Right renal pelvis (tissue), 4 donors: Measurements from ENCODE around the gene RNF214. TPM values are rescaled to one million over a fixed set of nuclear protein-coding genes. Genes with fewer than 3 reads are reported as not detected.
A peak's percentile ranks its signal among the peaks of the same experiment; 100 is the strongest.
"Not testable (repeated sequence)": the region's sequence is repeated elsewhere in the genome, so short reads cannot be mapped to it uniquely, and the experiment has no call there.

Experiments used
- DNase-seq, 4 donors: peaks; one replicate each; pipeline ENCODE4 v3.0.0-alpha.2; 2013; ENCODE audit warnings: low read depth in 4 of 4, low spot score in 3 of 4, missing footprints in 1 of 4
- polyA plus RNA-seq, 4 donors: library from polyadenylated mRNA; unstranded; fragments of 120-200 nt; gene quantifications; one replicate each; pipeline ENCODE4 v1.2.1, GENCODE V29; 2013; ENCODE audit not compliant: insufficient read length in 4 of 4

The RNF214 gene
- polyA plus RNA-seq, 4 donors: 25.9 to 34.7 (median 30.1) TPM

DNA sequence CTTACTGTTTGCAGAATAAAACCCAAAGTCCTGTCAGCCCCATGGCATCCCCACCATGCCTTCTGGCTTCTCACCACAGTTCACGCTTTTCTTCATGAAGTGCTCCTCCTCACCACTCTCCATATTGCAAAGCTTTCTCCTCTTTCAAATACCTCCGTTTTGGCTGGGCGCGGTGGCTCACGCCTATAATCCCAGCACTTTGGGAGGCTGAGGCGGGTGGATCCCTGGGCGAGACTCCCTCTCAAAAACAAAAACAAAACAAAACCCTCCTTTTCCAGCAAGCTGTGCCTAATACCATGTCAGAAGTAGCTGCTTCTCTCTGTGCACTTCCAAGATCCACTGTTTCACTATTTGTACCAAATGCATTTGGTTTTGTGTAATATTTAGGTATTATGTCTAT is 76.8 kb downstream of the RNF214 start:
- DNase-seq: no peak

DNA sequence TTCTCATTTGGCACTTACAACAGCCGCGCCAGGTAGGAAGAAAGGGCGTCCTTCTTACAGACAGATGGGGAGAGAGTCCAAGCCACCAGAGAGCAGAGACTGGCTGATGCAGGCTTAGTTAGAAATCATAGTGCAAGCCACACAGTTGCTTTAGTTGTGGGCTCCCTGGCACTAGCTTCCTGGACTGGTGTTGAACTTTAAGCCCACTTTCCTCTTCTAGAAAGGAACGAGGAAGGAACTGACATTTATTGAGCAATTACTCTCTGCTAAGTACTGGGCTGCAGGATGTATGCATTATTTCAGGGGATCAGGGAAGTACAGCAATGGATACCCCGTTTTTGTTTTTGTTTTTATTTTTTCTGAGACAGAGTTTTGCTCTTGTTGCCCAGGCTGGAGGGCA is 80.6 kb downstream of the RNF214 start:
- DNase-seq: no peak

DNA sequence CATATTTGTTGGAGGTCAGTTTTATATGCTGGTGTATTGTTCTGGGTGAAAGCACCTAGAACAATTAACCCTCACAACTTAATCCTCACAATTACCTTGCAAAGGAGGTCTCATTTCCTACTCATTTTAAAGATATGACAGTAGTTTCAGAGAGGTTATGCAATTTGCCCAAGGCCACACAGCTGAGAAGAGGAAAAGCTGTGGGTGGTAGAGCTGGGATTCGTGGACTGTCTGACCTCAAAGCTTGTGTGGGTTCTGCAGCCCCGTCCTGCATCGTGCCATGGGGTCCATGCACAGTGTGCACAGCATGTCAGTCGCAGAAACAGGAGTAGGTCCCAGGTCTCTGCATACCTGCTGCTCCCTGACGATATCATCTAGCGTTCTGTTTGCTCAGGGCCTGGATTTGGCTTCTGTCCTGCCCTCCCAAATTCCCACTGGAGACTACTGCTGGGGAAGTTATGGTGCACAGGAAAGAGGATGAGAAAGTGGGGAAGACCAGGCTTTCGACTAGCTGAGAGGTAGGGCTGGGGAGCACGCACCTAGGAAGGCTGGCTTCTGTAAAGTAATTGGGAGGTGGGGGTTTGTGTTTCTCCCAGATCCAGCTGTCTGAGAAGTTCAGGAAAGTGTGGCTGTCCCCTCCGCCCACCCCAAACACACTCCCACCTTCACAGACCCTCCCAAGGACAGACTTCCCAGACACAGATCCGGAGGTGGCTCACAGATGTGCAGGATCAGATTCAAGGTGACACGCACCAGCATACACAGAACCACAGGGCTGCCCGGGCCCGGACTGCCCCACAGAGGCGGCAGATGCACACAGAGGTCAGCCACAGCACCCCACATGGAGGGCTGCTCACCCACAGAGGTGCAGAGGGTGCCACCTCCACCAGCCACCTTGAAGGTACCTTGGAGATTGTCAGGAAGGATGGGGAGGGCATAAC is 81.6 kb downstream of the RNF214 start:
- DNase-seq: no peak

DNA sequence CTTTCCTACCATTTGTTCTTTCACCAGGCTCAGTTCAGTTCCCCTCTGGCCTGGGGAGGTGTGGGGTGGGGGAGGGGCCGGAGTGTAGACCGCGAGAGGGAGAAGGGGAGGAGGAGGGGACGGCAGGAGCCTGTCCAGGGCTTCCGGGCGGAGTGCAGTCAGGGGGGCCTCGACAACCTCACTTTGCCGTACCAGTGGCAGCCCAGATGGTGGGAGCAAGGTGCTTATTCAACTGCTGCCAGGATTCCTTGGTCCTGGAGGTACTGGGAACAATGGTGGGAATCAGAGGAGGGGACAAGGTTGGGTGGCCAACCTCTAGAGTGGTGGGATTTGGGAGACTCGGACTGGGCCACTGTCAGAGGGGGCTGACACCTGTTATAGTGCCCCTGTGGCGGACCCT is 82.4 kb downstream of the RNF214 start:
- no peak for DNase-seq

DNA sequence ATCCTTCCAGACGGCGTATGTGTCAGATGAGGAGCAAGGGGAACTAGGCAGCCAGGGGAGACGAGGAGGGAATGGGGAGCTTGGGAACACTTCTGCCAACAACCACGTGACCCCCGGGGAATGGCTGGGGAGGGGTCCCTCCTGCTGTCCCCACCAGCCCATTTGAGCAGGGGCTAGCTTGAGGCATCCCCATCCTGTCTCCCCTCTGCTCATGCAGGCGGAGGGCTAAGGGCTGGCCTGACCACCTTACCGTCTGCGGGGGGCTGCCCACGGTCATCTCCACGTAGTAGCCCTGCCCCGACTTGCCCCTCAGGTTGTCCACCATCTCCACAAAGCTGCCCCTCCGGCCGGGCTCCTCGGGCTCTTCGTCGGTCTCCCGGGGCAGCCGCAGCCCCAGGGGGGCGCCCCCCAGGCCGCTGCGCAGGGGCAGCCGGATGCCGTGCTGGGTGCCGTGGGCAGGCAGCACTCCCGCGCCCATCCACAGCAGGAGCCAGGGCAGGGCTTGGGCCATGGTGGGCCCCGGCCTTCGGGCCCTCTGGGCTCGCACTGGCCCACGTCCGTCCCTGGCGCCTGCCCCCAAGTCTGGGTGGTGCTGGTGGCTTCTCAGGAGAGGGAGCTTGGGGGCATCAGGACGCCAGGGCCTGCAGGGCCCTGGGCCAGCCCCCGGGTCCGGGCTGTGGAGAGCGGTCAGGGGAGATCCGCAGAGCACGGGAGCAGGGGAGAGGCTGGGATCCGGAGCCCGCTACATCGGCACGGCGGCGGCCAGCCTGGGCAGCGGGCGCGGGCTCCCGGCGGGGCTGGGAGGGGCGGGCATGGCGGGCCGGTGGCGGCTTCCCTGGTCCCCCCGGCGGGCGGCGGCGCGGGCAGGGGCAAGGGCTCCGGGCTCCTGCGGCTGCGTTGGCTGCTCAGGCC is 83.1 kb downstream of the RNF214 start:
- DNase-seq: no peak

DNA sequence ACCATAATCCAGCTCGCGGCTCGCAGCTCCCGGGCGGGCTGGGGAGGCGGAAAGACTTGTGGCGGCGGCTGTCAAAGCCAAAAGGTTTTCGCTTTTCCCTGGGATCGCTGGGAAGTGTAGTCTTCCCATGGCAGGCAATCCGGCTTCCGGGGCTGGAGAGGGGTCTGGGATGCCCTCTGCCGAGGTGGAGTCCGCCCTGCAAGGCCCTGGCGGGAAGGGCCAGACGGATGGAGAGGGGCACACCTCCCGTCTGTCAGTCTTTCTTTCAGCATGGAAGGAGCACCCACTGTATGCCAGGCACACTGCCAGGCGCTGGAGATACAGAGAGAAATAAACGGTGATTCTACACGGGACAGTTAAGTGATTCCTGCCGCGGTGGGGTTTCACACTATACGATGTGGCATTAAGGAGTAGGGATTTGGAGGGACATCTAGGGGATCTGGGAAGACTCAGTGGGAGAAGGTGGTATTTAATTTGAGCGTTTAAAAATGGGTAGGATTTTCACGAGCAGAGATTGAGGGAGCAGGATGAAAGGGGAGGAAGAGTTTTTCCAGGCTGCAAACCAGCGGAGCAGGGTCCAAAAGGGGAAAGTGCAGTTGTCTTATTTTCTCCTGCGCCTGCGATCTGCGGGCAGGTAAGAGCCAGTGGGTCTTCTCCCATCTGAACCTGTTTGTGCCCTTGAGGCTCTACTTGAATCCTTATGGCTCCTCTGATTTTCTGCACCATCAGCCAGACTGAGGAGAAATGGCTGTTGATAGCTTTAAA is 83.9 kb downstream of the RNF214 start, which contains the start of gene BACE1:
BACE1 (minus strand) TSS at position 60 of the 765 bp plus-strand sequence. CDS start 461 bp downstream, outside the sequence.
- peak; percentile 65 to 78 (median 76) for DNase-seq

DNA sequence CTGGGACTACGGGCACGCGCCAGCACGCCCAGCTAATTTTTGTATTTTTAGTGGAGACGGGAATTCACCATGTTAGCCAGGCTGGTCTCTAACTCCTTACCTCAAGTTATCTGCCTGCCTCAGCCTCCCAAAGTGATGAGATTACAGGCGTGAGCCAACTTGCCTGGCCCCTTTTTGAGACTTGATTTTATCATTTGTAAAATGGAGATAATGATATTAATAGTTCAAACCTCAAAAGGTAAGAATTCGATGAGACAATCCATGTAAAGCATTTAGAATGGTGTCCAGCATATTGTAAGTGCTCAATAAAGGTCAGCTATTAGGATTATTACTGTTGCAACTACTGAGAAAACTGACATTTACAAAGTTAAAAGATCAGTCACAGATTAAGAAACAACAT is 86.3 kb downstream of the RNF214 start:
- no peak for DNase-seq

DNA sequence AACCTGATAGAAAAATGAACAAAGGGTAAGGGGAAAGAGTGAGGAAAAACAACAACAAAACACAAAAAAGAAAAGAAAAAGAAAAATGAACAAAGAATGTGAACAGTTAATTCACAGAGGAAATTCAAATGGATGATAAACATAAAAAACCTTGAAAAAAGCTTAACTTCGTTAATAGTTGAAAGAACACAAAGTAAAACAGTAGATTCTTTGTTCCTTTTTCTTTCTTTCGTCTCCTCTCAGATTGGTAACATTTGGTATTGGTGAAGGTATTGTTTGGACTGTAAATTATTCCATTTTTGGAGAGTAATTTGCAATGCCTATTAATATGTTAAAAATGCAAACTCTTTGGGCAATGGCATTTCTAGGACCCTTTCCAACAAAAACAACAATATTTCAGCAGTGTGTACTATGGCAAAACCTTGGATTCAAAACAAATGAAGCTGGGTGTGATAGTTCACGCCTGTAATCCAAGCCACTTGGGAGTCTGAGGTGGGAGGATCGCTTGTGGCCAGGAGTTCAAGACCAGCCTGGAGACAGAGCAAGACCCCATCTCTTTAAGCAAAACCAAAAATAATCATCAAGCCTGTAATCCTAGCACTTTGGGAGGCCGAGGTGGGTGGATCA is 86.9 kb downstream of the RNF214 start:
- no peak for DNase-seq

DNA sequence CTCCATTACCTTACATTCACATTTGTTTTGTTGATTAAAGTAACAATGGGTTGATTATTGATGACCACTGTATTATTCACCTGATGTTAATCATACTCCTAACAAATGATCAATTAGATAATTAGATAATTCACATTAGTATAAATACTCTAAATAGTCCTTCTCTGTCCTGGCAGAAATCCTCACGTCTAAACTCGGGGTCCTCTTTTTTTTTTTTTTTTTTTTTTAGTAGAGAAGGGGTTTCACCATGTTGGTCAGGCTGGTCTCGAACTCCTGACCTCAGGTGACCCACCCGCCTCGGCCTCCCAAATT is 94.7 kb downstream of the RNF214 start:
- not testable (repeated sequence) for DNase-seq

DNA sequence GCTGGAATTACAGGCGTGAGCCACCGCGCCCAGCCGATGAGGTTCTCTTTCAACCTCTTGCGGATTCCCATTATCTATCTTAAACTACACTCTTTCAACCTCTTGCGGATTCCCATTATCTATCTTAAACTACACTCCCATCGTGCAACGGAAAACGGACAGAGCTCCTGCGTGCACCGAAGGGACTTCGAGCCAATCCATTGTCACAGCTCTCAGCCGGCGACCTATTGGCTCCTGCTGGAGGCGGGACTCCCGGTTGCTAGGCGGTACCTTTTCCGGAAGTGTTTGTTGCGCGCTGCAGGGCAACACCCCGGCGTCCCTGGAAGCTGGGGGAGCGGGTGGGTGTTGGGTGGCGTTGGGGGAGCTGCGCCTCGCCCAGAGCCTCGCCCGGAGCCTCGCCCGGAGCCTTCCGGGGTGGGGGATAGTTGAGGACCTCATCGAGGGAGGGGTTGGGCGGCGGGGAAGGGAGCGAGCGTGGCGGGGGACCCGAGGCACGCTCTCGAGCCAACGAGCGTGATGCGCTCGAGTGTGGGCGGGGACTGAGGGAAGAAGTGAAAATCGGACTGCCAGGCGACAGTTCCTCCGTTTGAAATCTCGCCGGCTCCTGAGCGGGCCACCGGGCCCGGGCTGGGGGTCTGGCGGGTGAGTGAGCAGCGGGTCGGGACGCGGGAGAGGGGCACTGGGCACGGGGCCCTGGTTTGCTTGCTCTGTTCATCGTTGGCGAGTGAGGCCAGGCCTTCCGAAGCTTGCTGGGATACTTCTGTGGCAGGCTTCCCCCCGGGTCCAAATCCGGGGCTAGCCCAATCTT is 95.3 kb downstream of the RNF214 start, which contains the start of gene CEP164:
CEP164 (plus strand) TSS at position 288 of the 808 bp plus-strand sequence. CDS start 10,733 bp downstream, outside the sequence.
- peak; percentile 86 to 92 (median 89) for DNase-seq

DNA sequence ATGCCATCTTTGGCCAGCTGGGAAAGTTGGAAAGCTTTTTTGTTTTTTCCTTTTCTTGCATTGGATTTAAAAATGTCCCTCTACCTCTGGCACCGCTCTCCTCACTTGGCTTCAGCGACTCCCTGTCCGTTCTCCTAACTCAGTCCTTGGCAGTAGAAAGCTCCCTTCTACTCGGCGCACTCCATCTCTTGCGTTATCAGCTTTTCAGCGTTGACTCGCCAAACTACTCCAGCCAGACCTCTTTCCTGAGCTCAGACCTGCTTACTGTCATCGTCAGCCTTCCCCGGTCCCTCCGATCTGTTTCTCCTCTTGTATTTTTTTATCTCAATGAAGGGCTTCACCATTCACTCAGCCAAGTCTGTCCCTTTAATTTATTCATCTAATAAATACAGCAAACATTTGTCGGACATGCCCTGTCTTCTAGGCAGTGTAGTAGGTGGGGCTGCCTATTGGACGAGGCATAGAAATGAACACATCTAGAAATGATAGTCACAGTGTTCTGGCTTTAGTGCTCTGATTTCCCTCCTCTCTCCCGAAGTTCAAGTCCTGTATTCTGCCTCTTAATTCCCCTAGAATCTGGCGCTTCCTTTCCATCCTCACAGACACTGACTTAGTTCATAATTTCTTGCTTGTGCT is 96.0 kb downstream of the RNF214 start:
- no peak for DNase-seq

DNA sequence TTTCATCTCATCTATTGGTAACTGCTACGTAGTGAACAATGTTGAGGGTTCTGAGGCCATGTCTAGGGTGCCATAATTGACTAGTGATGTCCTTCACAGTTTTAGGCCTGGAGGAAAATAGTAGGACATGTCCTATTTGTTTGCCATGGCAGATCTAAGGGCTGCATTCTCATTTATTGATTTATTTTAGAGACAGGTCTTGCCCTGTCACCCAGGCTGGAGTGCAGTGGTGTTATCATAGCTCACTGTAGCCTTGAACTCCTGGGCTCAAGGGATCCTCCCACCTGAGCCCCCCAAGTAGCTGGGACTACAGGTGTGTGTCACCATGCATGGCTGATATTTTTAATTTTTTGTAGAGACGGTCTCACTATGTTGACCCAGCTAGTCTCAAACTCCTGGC is 100.4 kb downstream of the RNF214 start:
- DNase-seq: no peak

DNA sequence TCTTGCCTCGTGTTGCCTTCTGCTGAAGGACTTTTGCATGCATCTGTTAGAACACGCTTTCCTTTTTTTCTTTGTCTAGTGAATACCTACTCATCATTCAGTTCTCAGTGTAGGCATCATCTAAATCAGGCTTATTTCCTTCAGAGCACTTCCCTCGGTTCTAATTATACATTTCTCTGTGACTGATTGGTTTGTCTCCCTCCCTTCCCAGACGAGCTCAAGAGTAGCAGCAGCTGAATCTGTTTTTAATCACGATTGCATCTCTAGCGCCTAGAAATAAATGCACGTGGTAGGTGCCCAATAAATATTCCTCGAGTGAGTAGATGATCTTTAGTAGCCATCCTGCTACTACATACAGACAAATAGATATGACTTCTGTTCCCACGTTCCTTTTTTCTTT is 101.4 kb downstream of the RNF214 start:
- no peak for DNase-seq

DNA sequence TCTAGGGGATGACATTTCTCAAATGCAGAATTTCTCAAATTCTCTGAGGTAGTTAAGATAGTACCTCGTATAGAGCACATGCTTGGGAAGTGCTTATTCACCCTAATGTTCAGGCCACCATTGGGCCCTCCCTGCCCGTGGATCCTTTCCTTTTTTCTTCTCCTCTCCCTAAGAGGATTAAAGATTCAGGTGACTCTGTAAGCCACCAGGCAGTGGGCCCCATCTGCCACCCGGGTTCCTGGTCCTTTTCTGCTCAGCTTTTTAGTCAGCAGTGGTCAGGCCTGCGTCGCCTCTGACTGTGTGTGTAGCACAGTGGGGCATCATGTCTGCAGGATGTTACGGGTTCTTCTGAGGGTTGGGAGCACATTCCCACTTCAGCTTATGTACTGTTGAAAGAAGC is 102.4 kb downstream of the RNF214 start:
- no peak for DNase-seq

DNA sequence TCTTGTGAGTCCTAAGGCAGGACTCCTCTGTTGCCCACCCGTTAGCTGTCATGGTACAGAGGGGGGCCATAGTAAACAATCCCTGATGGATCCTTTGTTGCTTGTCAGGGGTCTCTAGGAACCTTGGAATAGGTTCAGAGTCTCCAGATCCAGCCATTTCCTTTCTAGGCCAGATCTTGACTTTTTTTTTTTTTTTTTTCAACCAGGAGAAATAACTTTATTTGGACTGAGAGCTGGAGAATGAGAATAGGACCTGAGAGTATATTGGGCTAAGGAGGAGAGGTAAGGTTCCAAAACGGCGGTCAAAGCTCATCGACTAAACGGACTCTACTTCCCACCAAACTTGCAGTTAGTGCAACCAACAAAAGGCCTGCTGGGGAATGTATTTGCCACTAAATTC is 102.9 kb downstream of the RNF214 start:
- DNase-seq: no peak
